HL-60/S4 treated with retinoic acid at 250 ng/mL for 4 days and 3 days (cell line): Measurements from ENCODE around the gene MAP1LC3B.
"Not testable (repeated sequence)": the region's sequence is repeated elsewhere in the genome, so short reads cannot be mapped to it uniquely, and the experiment has no call there.

Experiments
- in situ Hi-C: fragments of 300-500 bp; cut with MboI; formaldehyde crosslinking; loops from 2 replicates; pipeline ENCODE4 v1.7.0; 2022; ENCODE audit warnings: low sequenced_read_pairs

Gene MAP1LC3B

DNA sequence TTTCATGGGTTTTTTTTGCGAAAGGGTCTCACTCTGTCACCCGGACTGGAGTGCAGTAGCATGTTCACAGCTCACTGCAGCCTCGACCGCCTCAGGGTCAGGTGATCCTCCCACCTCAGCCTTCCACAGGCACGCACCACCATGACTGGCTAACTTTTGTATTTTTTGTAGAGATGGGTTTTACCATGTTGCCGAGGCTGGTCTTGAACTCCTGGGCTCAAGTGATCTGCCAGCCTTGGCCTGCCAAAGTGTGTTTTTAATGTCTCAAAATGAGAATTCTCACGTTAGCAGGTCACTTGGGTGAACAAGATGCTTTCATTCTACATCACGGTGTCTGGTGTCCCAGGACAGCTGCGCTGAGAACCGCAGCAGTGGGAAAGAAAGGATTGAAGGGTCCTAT is 11.7 kb upstream of the MAP1LC3B start:
- in situ Hi-C loops, result no loop called here

DNA sequence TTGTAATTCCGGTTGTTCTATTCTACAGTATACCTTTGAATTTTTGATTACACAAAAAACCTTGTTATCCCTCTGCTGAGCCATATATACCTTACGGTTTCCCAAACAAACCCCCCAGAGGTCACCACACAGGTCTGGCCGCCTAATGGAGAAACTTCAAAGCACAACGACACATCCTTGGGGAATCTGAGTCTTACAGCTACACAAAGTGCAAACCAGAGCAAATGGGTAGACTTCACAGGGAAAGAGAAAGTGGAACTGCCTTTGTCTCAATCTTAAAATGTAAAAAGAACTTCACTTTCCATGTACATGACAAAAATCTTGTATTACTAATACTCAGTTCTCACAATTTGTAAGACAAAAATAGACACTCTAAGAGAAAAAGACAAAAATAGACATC is 11.3 kb upstream of the MAP1LC3B start:
- in situ Hi-C loops, result no loop called here

DNA sequence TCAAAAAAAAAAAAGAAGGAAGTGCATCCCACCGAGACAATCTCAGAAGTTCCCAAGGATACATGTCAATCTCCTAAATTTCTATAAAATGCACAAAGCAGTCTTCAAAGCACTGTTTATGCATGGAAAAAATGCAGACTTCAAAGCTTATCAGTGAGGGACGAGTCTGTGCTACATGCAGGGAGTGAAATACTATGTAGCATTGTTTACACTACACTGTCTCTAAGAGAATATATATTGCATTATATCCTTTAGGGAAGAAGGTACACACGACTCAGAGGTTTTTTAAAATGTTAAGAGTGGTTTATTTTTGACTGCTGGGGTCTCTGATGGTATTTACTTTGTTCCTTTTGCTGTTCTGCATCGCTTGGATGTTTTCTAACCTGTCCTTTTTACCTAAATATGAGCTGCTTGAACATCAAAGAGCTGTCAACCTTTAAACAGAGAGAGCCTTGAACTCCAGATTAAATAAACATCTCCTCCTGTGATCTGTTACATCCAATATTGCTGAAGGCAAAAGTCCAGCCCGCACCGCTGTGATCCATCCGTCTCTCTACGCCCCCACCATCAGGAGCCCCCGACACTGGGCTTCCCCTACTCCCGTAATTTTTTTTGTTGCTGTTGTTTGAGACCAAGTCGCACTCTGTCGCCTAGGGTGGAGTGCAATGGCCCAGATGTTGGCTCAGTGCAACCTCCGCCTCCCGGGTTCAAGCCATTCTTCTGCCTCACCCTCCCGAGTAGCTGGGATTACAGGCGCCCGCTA is 9.9 kb upstream of the MAP1LC3B start:
- in situ Hi-C loops, result no loop called here

DNA sequence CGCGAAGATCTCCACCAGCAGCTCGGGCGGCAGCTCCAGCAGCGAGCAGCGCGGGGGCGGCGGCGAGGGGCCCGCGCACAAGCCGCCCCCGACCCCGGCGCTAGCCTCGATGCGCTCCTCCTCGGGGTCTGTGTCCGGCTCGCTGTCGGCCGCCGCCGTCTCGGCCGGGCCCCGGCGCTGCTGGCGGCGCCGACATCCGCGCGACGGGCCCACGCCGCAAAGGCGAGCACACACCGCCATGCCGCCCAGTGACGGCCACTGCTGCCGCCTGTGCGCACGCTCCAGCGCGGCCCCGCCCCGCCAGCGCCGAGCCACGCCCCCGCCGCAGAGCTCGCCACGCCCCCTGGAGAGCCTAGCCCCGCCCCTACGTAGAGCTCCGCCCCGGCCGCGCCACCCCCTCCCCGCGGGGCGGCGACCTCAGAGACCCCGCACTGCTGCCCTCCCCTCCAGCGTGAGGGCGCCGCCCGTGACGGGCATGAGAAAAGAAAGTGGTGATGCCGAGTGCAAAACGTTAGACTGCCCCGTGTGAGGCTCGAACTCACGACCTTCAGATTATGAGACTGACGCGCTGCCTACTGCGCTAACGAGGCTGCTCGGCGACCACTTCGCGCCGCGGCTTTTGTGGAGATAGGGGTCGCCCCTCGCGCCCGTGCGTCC is 8.5 kb upstream of the MAP1LC3B start, which contains the start of gene FBXO31:
Gene FBXO31 (minus strand): TSS at position 272 of the 657 bp plus-strand sequence. CDS start 32 bp downstream, at position 240.
- in situ Hi-C loops, result no loop called here

DNA sequence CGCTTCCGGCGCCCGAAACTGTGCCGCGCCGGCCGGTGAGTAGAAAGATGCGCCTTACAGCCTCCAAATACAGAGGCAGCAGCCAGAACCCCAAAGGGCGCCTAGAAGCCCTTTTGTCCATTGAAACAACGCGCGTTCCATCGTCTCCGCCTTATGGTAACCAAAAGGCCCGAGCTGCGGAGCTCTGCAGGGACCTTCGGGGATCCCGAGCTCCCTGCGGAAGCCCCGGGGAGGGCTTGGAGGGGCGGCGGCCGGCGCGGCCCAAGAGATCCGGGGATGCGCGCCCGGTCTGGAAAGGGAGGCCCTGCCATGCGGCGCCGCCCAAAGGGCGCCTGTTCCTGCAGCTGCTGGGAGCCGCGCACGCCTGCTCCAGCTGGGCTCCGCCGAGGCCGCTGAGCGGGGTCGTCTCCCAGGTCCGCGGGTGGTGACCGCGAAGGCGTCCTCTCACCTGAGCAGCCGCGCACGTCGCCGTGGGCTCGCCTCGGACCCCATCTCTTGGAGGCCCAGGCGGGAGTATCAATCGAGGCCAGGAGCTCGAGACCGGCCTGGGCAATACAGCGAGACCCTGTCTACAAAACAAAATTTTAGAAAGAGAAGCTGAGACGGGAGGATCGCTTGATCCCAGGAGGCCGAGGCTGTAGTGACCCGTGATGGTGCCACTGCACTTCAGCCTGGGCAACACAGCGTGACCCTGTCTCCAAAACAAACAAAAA is 7.8 kb upstream of the MAP1LC3B start:
- in situ Hi-C loops, result no loop called here

DNA sequence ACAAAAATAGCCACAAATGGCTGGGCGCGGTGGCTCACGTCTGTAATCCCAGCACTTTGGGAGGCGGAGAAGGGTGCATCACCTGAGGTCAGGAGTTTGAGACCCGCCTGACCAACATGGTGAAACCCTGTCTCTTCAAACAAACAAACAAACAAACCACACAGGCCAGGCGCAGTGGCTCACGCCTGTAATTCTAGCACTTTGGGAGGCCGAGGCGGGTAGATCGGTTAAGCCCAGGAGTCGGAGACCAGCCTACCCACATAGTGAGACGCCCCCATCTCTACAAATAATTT is 7.3 kb upstream of the MAP1LC3B start:
- in situ Hi-C loops, result not testable (repeated sequence)

DNA sequence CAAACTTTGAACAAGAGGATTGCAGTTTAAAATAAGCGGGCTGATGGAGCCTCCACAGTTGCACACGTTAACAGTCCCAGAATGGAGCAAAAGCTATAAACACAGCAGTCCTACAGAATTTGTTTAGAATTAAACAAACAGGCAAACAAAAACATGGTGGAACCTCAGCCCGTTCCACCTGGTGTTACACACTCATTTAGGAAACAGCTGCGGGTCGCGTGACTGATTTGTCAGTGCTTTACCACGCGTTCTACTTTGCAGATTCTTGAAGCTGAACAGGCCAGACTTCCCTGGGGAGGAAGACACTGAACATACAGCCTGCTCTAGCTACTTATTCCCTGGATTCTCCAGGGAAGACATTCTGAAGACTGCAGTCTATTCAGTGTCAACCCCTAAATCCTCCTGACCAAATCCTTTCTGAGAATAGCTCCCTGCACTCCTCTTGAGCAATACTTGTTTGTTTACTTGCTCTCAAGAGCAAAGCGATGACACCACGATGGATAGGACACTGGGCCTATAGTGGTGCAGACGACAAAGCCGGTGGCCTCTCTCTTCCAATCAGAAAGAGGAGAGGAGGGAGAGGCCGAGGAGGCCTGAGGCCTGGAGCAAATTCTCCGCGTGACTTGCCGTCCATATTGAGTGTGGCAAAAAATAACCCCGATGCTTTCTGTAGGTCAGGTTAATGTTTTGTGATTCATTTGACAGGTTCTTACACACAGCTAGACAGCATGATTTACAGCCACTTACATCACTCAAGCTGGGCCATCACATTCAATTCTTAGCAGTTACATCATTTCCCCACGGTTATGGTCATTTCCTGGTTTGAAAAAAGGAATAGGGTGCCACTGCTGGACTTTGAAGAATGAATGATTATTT is 4.0 kb upstream of the MAP1LC3B start:
- in situ Hi-C loops, result no loop called here

DNA sequence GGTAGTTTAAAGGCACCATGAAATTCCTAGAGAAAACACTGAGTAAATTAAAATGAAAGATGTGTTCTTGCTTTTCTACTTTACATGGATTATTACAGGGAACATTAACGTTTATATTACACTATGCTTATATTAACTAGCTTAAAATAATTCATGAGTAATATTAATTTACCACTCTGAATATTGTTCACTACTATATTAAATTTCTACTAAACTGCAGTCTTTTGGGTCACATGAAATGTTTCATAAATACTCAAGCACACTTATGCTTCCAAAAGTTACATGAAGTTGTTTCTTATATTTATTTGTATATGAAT is 3.4 kb upstream of the MAP1LC3B start:
- in situ Hi-C loops, result no loop called here

DNA sequence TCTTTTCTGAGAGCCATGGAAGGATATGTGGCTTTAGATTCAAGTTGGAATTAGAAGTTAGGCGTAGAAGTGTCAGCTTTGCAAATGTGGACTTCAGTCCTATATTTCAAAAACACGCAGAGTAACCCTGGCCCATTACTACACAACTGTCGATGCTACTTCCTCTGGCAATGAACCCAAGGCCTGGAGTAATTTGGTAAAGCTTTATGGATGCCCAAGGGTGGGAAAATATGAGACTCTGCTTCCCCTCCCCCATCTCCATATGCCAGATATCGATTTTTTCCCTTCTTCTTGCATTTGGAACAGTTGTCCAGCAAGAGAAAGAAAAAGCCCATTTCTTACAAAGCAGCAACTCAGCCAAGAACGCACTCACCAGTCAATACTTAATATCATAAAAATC is 2.9 kb upstream of the MAP1LC3B start:
- in situ Hi-C loops, result no loop called here

DNA sequence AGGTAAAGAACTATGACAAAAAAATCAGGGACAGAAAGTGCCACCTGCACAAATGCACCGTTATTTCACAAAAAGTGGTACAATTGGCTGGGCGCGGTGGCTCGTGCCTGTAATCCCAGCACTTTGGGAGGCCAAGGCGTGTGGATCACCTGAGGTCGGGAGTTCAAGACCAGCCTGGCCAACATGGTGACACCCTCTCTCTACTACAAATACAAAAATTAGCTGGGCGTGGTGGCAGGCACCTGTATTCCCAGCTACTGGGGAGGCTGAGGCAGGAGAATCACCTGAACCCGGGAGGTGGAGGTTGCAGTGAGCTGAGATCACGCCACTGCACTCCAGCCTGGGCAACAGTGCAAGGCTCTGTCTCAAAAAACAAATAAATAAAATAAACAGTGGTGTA is 2.2 kb upstream of the MAP1LC3B start:
- in situ Hi-C loops, result not testable (repeated sequence)

DNA sequence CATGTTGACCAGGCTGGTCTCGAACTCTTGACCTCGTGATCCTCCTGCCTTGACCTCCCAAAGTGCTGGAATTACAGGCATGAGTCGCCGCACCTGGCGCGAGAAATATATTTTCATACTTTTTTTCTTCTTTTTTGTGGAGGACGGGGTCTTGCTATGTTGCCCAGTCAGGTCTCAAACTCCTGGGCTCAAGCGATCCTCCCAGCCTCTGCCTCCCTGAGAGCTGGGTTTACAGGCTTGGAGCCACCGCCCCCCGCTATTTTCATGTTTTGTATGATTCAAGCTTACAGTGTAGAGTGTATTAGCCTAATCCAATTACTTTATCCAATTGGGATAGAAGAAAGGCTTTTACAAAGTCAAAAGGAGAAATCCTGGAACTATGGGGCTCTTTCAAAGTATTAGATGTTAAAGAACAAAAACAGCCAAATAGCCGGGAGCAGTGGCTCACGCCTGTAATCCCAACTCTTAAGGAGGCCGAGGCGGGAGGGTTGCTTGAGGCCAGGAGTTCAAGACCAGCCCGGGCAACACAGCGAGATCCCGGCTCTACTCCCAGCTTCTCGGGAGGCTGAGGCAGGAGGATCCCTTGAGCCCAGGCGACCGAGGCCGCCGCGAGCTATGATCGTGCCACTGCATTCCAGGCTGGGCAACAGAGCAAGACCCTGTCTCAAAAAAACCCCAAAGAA is 1.4 kb upstream of the MAP1LC3B start:
- in situ Hi-C loops, result no loop called here

DNA sequence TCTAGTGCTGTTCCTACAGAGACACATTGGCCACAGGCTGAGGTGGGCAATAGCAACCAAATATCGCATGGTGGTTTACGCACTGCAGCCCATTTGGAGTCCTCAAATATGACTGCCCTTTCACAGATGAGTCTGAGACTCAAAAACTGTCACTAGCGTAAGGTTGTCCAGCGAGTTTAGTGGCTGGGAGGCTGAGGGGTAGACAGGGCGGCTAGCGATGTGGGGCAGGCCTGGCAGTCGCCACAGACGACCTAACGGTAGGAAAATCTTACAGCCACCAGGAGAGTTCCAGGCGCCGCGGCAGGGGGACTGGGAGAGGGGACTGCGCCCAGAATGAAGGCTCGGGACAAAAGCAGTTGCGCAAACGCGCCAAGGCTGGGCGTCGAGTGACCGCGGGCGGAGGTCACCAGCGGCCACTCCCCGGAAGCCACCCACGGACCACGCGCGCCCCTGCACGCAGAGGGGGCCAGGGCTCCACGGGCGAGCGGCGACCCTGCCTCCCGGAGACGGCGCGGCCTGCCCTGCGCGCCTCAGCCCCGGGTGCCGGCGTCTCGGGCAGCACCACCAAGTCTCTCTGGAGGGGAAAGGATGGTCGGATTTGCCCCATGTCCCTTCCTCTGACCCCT is 699 bp upstream of the MAP1LC3B start:
- in situ Hi-C loops, result no loop called here

DNA sequence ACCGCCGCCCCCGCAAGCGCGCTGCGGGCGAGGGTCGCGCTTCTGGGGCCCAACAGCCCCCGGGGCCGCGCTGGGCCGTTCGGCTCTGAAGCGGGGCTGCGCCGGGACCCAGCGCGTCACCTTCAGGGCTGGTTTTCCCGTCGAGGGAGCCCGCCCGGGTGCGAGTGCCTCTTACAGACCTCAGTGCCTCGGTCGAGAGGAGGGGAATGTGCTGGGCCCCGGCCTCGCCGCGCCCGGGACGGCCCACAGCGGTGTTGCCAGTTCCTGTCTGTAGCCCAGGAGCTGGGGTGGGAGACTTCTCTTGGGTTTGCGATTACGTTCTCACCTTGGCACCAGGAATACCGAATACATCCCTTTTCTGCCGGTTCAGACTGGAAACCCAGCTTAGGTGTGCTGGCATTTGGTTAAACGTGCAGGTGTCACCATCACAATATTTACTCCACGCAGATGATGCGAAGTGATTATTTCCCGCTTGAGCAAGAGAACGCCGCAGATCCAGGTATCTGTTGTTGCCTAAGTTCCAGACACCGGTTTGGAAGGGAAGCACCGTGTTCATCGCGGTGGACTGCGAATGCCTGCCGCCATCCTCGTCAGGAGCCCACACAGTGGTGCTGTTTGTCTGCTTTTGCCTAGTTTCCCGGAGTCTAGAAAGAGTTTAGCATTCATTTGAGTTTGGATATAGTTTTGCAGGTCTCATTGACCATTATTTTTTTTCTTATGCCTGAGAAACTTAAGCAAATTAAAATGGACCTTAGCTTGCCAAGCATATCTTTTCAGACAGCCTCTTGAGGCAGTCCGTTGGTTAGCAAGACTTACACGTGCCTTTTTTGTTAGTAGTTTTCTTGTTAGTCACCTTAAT is 914 bp downstream of the MAP1LC3B start:
- in situ Hi-C loops, result no loop called here

DNA sequence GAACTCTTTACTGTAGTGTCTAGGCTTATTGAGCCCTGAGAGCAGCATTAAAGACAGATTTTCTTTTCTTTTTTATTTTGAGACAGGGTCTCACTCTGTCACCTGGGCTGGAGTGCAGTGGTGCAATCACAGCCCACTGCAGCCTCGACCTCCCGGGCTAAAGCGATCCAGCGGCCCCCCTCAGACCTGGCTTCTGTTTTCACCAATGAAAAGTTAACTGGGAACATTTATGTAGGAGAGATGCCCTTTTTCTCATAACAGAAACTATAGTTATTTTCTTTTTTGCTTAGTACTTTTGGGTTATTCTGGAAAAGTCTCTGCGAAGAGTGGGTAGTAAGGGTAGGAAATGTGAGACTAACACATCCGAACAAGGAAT is 1.5 kb downstream of the MAP1LC3B start:
- in situ Hi-C loops, result no loop called here

DNA sequence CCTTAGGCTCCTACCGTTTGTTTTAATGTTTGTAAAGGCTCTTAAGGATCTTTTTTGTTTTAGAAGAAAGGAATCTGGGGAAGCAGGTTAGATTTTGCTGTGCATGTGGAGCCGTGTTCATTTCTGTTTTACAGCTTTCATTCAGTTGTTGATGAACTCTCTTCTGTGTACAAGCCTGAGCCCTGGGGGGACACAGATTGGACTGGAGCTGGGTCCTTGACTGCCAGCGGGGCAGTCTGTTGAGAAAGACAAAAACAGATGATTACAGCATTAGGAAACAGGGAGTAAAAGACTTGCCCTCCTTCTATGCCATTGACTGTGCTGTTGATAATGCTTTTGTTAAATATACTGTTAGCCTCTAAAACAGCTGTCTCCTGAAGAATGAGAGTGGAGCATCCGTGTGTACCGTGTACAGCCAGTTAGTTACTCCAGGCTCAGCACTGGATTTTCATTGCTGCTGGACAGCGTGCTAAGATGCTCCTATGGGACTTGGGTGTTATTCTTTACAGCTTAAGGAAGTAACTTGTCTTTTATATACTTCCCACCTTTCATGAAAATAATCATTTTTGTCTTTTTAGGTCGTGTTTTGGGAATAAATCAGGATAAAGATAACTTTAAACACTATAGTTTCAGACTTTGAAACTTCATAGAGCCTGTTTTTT is 3.2 kb downstream of the MAP1LC3B start:
- in situ Hi-C loops, result no loop called here

DNA sequence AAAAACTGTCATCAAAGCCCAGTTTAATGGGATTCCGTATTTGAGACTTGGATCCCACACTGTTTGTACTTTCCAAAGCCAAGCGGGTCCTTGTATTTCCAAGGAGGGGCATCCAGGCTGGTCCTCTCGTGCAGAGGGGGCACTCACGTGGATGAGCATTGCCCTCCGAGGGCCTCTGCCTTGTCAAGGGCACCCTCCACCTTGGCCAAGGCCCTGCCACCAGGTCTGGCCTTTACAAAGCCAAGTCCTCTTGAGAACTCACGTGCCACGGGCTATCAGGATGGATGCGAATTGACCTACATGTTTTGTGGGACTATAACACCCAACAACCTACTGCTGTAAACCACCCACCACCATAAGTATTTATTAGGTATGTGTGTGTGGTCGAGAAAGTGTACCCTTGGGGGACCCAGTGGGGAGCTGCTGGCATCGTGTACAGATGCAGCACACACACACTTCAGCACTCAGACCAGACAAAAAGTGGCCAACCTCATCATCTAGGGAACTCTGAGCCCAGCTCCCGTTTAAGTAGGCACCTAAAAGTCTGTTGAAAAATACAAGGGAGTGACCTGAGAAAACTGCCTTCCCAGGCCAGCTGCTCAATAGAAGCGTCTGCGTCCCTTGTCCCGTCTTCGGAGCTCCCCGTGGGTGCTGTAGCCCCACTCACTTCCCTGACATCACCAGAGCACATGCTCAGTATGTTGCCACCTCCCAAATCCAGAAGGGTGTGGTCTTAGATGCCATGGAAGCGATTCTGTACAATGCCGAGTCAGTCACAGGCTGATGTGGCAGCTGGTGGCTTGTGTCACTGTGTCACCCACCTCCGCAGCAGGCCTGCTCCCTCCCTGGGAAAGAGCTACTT is 12.9 kb downstream of the MAP1LC3B start:
- in situ Hi-C loops, result no loop called here

DNA sequence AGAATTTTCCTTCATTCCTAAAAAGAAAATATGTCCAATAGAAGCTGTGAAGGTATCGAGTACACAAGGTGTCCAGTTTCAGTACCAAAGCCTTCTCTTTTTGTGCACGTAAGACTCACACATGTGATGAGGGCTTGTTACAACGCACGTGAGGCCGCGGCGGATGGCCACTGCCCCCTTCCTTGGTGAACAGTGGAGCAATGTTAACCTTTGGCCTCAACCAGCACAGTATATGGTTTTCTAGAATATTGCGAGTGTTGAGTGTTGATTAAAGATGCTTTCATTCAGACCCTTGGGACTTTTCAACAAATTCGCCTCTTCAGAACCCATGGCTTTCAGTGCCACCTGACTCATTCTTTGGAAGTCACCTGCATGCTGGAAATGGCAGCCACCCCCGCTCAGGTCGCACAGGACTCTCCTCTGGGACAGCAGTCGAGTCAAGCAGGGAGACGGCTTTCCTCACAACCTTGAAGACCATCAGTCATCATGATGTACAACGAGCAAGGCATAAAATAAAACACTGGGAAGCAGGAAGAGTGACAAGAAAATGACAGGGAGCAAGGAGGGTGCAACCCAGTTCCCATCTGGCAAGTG is 14.5 kb downstream of the MAP1LC3B start:
- in situ Hi-C loops, result no loop called here
